Measurements from ENCODE around the gene TAF11L4.
"Not testable (repeated sequence)": the region's sequence is repeated elsewhere in the genome, so short reads cannot be mapped to it uniquely, and the experiment has no call there.

GRCh38 chr5:17528369-17528768 is 6.8 kb downstream of the TAF11L4 start, which contains the start of gene TAF11L6:
- not testable (repeated sequence) for TF ChIP-seq POLR2A, CTCF (IDR thresholded peaks at IDR 0.05)

Measured in right lobe of liver (tissue), 4 donors.